ENCODE data around the gene STK10.

STK10 gene

GRCh38 chr5:172007175-172008110 is 180.6 kb downstream of the STK10 start:
- peak; percentile 25 for DNase-seq (ENCODE audit: low spot score)

GRCh38 chr5:172006321-172007174 is 181.5 kb downstream of the STK10 start, which contains the start of gene FBXW11:
Gene FBXW11, minus strand, starts transcription at chr5:172006638. Its CDS starts 136 bp downstream, at chr5:172006502.
- peak; percentile 94 for DNase-seq (ENCODE audit: low spot score)

GRCh38 chr5:172005708-172006320 is 182.2 kb downstream of the STK10 start:
- peak; percentile 24 for DNase-seq (ENCODE audit: low spot score)

- DNase-seq (ENCODE audit: low spot score): peak; percentile 38
Observed at GRCh38 chr5:172004824-172005237, 183.2 kb downstream of the STK10 start.

GRCh38 chr5:172003746-172004145 is 184.3 kb downstream of the STK10 start:
- DNase-seq (ENCODE audit: low spot score): no peak

- no peak for DNase-seq (ENCODE audit: low spot score)
Observed at GRCh38 chr5:172002840-172003512, 185.0 kb downstream of the STK10 start.

GRCh38 chr5:172002310-172002709 is 185.7 kb downstream of the STK10 start:
- DNase-seq (ENCODE audit: low spot score): no peak

- DNase-seq (ENCODE audit: low spot score): no peak
Observed at GRCh38 chr5:171999877-172000276, 188.1 kb downstream of the STK10 start.

GRCh38 chr5:171999100-171999499 is 188.9 kb downstream of the STK10 start:
- DNase-seq (ENCODE audit: low spot score): no peak

- DNase-seq (ENCODE audit: low spot score): no peak
Observed at GRCh38 chr5:171997011-171997410, 191.0 kb downstream of the STK10 start.

GRCh38 chr5:171992813-171993212 is 195.2 kb downstream of the STK10 start:
- DNase-seq (ENCODE audit: low spot score): no peak

- DNase-seq (ENCODE audit: low spot score): no peak
Observed at GRCh38 chr5:171992305-171992704, 195.7 kb downstream of the STK10 start.
